RWPE2 (cell line): ENCODE data around the gene NF1.
"Not testable (repeated sequence)": the region's sequence is repeated elsewhere in the genome, so short reads cannot be mapped to it uniquely, and the experiment has no call there.

Experiments used
- ATAC-seq: fragments of 200-7000 bp; cut with Tn5 transposase; 3 replicates; pipeline ENCODE4 v1.9.1; 2021; ENCODE audit warnings: low read depth
- DNase-seq: peaks from one replicate; pipeline ENCODE4 v3.0.0-alpha.2; 2020; ENCODE audit warnings: low spot score
- H3K27ac ChIP-seq: fragments of 450-650 bp; 2 replicates; pipeline ENCODE4 v1.5.1; 2017; ENCODE audit warnings: mild to moderate bottlenecking; ENCODE audit not compliant: poor library complexity, severe bottlenecking
- H3K27me3 ChIP-seq: fragments of 250-450 bp; sonication (Bioruptor Pico); 2 replicates; pipeline ENCODE4 v1.5.1; 2021; ENCODE audit warnings: mild to moderate bottlenecking, moderate library complexity; ENCODE audit not compliant: insufficient read depth, poor library complexity, severe bottlenecking
- H3K36me3 ChIP-seq: fragments of 250-450 bp; sonication (Bioruptor Pico); 2 replicates; pipeline ENCODE4 v1.5.1; 2020; ENCODE audit warnings: low read depth, mild to moderate bottlenecking, moderate library complexity
- H3K4me1 ChIP-seq: fragments of 250-450 bp; sonication (Bioruptor Pico); 2 replicates; pipeline ENCODE4 v1.5.1; 2021; ENCODE audit warnings: mild to moderate bottlenecking, moderate library complexity; ENCODE audit not compliant: insufficient read depth, poor library complexity, severe bottlenecking
- H3K4me3 ChIP-seq: fragments of 250-450 bp; sonication (Bioruptor Pico); 2 replicates; pipeline ENCODE4 v1.5.1; 2021; ENCODE audit warnings: mild to moderate bottlenecking, moderate library complexity; ENCODE audit not compliant: severe bottlenecking
- H3K9me3 ChIP-seq: fragments of 250-450 bp; sonication (Bioruptor Pico); 2 replicates; pipeline ENCODE4 v1.5.1; 2021; ENCODE audit warnings: mild to moderate bottlenecking, moderate library complexity; ENCODE audit not compliant: severe bottlenecking
- TF ChIP-seq, protein P1 (sequence below): fragments of 450-650 bp; IDR thresholded peaks from one replicate; pipeline ENCODE4 v1.5.1; 2017; ENCODE audit warnings: mild to moderate bottlenecking, moderate library complexity; ENCODE audit not compliant: poor library complexity, severe bottlenecking

Gene NF1

DNA sequence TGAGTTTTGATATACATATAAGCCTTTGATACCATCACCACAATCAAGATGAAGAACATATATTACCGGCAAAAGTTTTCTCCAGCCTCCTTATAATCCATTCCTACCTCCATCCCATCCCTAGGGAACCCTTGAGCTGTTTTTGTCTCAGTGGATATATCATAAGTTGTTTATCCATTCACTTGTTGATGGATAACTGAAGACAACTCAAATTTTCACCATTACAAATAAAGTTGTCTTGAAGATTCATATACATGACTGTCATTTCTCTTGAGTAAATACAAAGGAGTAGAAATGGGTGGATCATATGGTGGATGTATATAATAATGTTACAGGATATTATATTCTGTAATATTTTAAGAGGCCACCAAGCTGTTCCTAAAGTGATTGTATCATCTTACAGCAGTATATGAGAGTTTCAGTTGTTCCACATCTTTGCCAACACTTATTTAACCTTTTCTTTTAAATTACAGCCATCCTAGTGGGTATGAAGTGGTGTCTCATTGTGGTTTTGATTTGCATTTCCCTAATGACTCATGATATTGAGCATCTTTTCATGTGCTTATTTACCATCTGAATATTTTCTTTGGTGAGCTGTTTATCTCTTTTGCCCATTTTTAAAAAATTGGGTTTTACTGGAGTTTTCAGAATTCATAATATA, 17.4 kb downstream of the NF1 start:
- Histone ChIP-seq H3K27me3 (no peaks in the 10 kb centered on the region), H3K36me3 (peaks cover 17% of the 10 kb centered on the region), H3K27ac (no peak overlapping the region), H3K4me3 (no peak overlapping the region), H3K9me3 (peaks cover 2% of the 10 kb centered on the region), H3K4me1 (peaks cover 14% of the 10 kb centered on the region)
- no peak for ATAC-seq
- TF ChIP-seq, protein P1, sequence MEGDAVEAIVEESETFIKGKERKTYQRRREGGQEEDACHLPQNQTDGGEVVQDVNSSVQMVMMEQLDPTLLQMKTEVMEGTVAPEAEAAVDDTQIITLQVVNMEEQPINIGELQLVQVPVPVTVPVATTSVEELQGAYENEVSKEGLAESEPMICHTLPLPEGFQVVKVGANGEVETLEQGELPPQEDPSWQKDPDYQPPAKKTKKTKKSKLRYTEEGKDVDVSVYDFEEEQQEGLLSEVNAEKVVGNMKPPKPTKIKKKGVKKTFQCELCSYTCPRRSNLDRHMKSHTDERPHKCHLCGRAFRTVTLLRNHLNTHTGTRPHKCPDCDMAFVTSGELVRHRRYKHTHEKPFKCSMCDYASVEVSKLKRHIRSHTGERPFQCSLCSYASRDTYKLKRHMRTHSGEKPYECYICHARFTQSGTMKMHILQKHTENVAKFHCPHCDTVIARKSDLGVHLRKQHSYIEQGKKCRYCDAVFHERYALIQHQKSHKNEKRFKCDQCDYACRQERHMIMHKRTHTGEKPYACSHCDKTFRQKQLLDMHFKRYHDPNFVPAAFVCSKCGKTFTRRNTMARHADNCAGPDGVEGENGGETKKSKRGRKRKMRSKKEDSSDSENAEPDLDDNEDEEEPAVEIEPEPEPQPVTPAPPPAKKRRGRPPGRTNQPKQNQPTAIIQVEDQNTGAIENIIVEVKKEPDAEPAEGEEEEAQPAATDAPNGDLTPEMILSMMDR, result no peak
- DNase-seq, result no peak

DNA sequence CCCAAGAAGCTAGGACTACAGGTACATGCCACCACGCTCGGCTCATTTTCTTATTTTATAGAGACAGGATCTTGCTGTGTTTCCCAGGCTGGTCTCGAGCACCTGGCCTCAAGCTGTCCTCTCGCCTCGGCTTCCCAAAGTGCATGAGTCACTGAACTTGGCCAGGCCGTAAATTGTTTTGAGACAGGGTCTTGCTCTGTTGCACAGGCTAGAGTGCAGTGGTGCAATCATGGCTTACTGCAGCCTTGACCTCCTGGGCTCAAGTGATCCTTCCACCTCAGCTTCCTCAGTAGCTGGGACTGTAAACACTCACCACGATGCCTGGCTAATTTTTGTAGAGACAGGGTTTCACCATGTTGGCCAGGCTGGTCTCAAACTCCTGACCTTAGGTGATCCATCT, 18.6 kb downstream of the NF1 start:
- Histone ChIP-seq H3K36me3 (peaks cover 17% of the 10 kb centered on the region), H3K4me1 (peaks cover 14% of the 10 kb centered on the region)
- not testable (repeated sequence) for ATAC-seq, H3K4me3 ChIP-seq, DNase-seq, H3K27me3 ChIP-seq, H3K9me3 ChIP-seq, H3K27ac ChIP-seq

DNA sequence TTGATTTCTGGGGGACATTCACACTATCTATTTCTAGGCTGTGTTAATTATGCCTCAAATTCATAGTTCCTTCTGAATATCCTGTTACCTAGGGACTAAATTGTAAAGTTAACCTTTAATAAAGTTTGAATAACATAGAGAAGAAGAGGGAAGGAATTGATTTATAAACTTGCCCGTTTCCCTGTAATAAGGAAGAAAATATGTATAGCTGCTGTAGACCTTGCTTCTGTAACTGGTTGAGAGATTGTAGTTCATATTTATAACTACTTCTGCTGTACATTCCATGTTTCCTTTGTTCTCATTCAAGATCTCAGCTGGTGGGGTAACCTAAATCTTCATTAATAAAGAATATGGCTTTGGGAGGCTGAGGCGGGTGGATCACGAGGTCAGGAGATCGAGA, 19.2 kb downstream of the NF1 start:
- Histone ChIP-seq H3K27ac (no peak overlapping the region), H3K9me3 (peaks cover 2% of the 10 kb centered on the region), H3K36me3 (peaks cover 17% of the 10 kb centered on the region), H3K27me3 (no peaks in the 10 kb centered on the region), H3K4me1 (peaks cover 14% of the 10 kb centered on the region), H3K4me3 (no peak overlapping the region)
- DNase-seq (no peak), ATAC-seq (no peak)
- TF ChIP-seq, protein P1, result no peak

DNA sequence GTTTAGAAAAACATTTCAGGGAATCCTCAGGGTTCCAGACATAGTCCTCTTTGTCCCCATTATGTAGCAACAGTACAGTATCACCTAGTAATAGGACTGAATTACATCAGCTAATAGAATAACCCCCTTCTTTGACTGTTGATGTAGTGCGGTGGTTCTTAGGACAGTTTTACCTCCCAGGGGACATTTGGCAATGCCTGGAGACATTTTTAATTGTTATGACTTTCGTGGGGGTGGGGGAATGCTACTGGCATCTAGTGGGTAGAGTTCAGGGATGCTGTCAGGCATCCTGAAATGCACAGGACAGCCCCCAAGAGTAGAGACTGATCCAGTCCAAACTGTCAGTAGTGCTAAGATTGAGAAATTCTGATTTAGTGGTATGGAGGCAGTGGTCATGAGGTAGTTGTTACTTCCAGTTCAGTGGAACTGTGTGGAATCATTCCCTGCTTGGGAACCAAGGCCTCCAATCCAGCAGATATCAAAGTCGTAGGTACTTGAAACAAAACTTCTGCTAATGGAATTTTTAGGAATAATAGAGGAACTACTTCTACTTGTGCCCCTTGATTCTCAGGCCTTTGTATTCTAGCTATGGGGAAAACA, 20.3 kb downstream of the NF1 start:
- H3K4me1 ChIP-seq, result peaks cover 14% of the 10 kb centered on the region
- H3K36me3 ChIP-seq, result peaks cover 17% of the 10 kb centered on the region
- TF ChIP-seq, protein P1, result no peak
- H3K27ac ChIP-seq, result no peak overlapping the region
- ATAC-seq (no peak), DNase-seq (no peak)
- no peak overlapping the region for H3K4me3 ChIP-seq
- peaks cover 2% of the 10 kb centered on the region for H3K9me3 ChIP-seq
- H3K27me3 ChIP-seq, result no peaks in the 10 kb centered on the region

DNA sequence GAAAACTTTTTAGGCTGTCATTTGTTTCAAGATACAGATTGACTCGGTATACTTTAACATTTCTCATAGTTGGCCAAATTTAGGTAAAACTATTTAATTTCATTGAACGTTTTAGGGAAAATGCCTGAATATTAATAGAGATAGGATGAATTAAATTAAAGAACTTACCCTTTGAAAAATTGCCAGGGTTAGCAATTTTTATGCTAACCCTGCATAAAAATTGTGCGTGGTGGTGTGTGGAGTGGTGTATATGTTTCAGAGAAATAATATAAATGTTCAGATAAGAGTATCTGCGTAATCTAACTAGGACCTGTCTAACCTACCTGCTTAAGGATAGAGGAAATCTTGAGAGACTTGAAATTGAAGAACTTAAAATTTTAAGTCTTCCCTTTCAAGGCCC, 21.4 kb downstream of the NF1 start:
- Histone ChIP-seq H3K36me3 (peaks cover 17% of the 10 kb centered on the region), H3K4me1 (peaks cover 14% of the 10 kb centered on the region), H3K27ac (no peak overlapping the region), H3K27me3 (no peaks in the 10 kb centered on the region), H3K4me3 (no peak overlapping the region), H3K9me3 (peaks cover 2% of the 10 kb centered on the region)
- DNase-seq, result no peak
- TF ChIP-seq, protein P1, result no peak
- no peak for ATAC-seq
